Ascending aorta (tissue), 2 donors: ENCODE measurements around the gene LMOD2. TPM values are rescaled to one million over a fixed set of nuclear protein-coding genes. Genes with fewer than 3 reads are reported as not detected.

Experiments
- DNase-seq, 2 donors: peaks; one replicate each; pipeline ENCODE4 v3.0.0-alpha.2; 2019; ENCODE audit warnings: low spot score in 2 of 2
- H3K27ac ChIP-seq, 2 donors: fragments of 200-600 bp; sonication (generic); one replicate each; pipeline ENCODE4 v1.5.1; 2016 to 2017; ENCODE audit warnings: mild to moderate bottlenecking in 1 of 2
- H3K27me3 ChIP-seq: fragments of 200-600 bp; sonication (generic); one replicate; pipeline ENCODE4 v1.5.1; 2017
- H3K36me3 ChIP-seq, 2 donors: fragments of 200-600 bp; sonication (generic); one replicate each; pipeline ENCODE4 v1.5.1; 2016
- H3K4me1 ChIP-seq, 2 donors: fragments of 200-600 bp; sonication (generic); one replicate each; pipeline ENCODE4 v1.5.1; 2016 to 2017; ENCODE audit warnings: mild to moderate bottlenecking in 1 of 2
- H3K4me3 ChIP-seq, 2 donors: fragments of 200-600 bp; sonication (generic); one replicate each; pipeline ENCODE4 v1.5.1; 2016 to 2017; ENCODE audit warnings: mild to moderate bottlenecking in 1 of 2
- H3K9me3 ChIP-seq, 2 donors: fragments of 200-600 bp; sonication (generic); one replicate each; pipeline ENCODE4 v1.5.1; 2016
- intact Hi-C: fragments of 100-400 bp; cut with DNase I; formaldehyde crosslinking; loops from one replicate; pipeline ENCODE4 v1.15.1; 2023
- total RNA-seq: library from RNA; depleted of rRNA; stranded (reverse); fragments of >200 nt; gene quantifications from one replicate; pipeline ENCODE4 v1.1.0, GENCODE V29; 2016
- TF ChIP-seq, protein P1 (sequence below), 3 experiments: fragments of 200-600 bp in 2 of 3; fragments of 450-650 bp in 1 of 3; sonication (generic) in 2 of 3; IDR thresholded peaks; one replicate each; pipeline ENCODE4 v1.5.1; 2016 to 2019; ENCODE audit warnings: antibody characterized with exemption in 3 of 3, mild to moderate bottlenecking in 1 of 3, moderate library complexity in 1 of 3

Gene LMOD2
- total RNA-seq, 1 donor from 2014 or later: not detected

DNA sequence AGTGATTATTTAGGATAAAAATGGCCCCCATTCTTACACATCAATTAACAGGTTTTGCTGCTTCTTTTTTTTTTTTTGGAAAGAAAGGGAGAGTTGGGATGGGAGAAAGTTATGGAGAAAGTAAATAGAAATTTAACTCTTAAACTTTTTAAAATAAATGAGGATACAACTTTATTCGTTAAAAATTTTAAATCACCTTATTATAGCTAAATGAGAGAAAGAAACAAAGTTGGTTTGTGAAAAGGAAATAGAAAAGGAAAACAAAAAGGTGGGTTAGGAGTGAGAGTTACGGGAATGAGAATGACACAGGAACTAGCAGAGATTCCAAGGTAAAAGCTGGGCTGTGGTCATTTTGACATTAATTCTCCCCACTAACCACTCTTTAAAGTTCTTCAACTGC lies 34.9 kb downstream of the LMOD2 start:
- DNase-seq: no peak
- Histone ChIP-seq H3K9me3 (no peaks in the 10 kb centered on the region), H3K4me3 (no peak overlapping the region), H3K27me3 (no peaks in the 10 kb centered on the region), H3K36me3 (peaks cover 10 to 44% of the 10 kb centered on the region in 2 donors), H3K27ac (no peak overlapping the region), H3K4me1 (no peaks in the 10 kb centered on the region)
- TF ChIP-seq, protein P1, sequence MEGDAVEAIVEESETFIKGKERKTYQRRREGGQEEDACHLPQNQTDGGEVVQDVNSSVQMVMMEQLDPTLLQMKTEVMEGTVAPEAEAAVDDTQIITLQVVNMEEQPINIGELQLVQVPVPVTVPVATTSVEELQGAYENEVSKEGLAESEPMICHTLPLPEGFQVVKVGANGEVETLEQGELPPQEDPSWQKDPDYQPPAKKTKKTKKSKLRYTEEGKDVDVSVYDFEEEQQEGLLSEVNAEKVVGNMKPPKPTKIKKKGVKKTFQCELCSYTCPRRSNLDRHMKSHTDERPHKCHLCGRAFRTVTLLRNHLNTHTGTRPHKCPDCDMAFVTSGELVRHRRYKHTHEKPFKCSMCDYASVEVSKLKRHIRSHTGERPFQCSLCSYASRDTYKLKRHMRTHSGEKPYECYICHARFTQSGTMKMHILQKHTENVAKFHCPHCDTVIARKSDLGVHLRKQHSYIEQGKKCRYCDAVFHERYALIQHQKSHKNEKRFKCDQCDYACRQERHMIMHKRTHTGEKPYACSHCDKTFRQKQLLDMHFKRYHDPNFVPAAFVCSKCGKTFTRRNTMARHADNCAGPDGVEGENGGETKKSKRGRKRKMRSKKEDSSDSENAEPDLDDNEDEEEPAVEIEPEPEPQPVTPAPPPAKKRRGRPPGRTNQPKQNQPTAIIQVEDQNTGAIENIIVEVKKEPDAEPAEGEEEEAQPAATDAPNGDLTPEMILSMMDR (IDR thresholded peaks at IDR 0.05): no peak
- intact Hi-C loops: no loop called here

DNA sequence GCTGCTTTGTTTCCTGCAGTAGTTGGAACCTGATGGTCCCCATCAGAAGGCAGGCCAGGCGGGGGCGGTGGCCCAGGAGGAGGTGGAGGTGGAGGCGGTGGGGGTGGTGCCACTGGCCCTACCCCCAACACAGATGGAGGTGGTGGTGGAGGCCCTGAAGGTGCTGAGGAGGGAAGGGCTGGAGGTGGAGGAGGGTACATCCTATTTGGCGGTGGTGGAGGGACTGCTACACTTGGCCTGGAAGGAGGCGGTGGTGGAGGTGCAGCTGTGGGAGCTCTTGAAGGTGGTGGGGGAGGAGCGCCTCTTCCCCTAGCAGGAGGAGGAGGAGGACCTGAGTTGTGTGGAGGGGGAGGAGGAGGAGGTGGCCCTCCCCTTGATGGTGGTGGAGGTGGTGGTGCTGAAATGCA lies 36.8 kb downstream of the LMOD2 start:
- peaks cover 10 to 44% of the 10 kb centered on the region in 2 donors for H3K36me3 ChIP-seq
- no peak for DNase-seq

DNA sequence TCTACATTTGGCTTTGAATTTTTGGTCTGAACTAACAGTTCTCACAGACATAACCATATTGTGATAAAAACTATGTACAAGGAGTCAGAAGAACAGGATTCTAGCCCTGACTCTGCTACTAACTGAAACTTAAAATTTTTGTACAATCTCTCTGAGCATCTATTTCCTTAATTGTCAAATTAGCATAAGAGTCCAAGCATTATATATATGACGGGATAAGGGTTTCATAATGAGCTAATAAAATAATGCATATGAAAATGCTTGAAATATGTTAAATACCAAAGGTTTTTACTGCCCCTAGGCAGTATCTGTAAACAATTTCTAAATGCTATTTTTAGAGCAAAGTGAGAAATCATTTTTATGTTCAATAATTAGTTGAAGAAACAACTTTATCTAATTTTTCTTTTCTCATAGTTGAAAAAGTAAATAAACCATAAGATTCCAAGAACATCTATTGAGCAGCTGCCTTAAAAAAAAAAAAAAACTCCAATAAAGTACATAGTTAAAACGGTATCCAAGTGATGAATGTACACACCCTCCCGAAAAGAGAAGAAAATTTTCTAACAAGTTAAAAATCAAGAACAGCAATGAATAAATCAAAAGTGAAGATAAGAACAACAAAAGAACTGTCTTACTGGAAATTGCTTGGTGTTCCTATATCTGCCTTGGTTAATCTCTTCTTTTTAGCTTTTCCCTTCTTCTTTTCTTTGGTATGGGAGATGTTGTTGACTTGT lies 40.4 kb downstream of the LMOD2 start:
- H3K9me3 ChIP-seq: no peaks in the 10 kb centered on the region
- intact Hi-C loops: no loop called here
- H3K36me3 ChIP-seq: peaks cover 10 to 34% of the 10 kb centered on the region in 2 donors
- no peaks in the 10 kb centered on the region for H3K4me1 ChIP-seq
- DNase-seq: no peak
- no peak overlapping the region for H3K27ac ChIP-seq
- no peaks in the 10 kb centered on the region for H3K27me3 ChIP-seq
- H3K4me3 ChIP-seq: no peak overlapping the region
- TF ChIP-seq, protein P1 (IDR thresholded peaks at IDR 0.05): no peak

More for the DNA sequence above, 36.8 kb downstream of the LMOD2 start:
- intact Hi-C loops: no loop called here
- no peaks in the 10 kb centered on the region for H3K9me3 ChIP-seq
- H3K27ac ChIP-seq: no peak overlapping the region
- H3K4me1 ChIP-seq: no peaks in the 10 kb centered on the region
- no peaks in the 10 kb centered on the region for H3K27me3 ChIP-seq
- TF ChIP-seq, protein P1 (IDR thresholded peaks at IDR 0.05): no peak
- no peak overlapping the region for H3K4me3 ChIP-seq

DNA sequence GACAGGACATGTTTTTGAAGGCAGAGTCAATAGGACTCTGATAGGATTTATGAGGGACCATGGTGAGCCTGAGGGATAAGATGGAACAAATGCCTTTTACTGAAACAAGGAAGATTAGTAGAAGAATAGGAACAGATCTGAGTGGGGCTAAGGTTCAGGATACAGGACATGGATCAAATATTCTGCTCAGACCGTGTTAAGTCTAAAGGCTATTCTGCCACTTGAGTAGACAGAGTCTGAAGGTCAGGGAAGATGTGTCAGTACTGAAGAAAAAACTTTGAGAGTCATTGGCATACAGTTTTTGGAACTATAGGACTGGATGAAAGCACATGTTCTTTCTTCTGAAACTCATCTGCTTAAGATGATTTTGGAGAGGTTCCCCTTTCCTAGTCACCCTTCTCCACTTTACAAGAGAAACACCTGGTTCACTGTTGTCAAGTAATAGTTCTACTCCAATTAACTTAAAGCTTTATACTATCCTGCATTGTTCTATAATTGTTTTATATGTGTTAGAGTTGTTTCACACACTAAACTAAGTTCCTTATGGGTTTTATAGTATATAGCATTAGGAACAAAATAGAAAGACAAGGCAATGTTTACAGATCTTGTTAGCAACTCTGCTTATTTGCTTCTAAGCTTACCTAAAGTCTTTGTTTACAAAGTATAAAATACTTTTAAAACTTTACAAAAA lies 49.7 kb downstream of the LMOD2 start:
- TF ChIP-seq, protein P1 (IDR thresholded peaks at IDR 0.05): no peak
- no peaks in the 10 kb centered on the region for H3K27me3 ChIP-seq
- peaks cover 16 to 52% of the 10 kb centered on the region in 2 donors for H3K36me3 ChIP-seq
- no peak overlapping the region for H3K27ac ChIP-seq
- peaks cover 0 to 3% of the 10 kb centered on the region in 2 donors for H3K4me1 ChIP-seq
- no peak overlapping the region for H3K4me3 ChIP-seq
- no peak for DNase-seq
- no peaks in the 10 kb centered on the region for H3K9me3 ChIP-seq
- intact Hi-C loops: no loop called here

DNA sequence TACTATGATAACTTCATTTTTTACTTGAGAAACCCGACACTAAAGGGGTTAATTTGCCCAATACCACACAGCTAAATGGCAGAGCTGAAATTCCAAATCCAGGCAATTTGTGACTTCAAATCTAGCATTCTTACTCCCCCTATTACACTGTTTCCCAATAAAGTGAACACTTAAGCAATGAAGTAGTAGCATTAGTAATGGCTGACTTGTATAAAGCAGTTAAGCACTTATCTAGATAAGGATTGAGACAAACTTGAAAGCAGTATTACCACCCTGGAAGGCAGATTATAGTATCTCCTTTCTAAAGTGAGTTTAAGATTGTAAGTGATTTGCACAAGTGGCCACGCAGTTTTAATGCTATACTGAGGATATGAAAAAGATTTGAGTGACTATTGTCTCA lies 53.9 kb downstream of the LMOD2 start:
- peaks cover 16 to 36% of the 10 kb centered on the region in 2 donors for H3K36me3 ChIP-seq
- no peaks in the 10 kb centered on the region for H3K27me3 ChIP-seq
- peaks cover 0 to 18% of the 10 kb centered on the region in 2 donors for H3K4me1 ChIP-seq
- no peak overlapping the region for H3K4me3 ChIP-seq
- intact Hi-C loops: no loop called here
- H3K27ac ChIP-seq: no peak overlapping the region
- H3K9me3 ChIP-seq: no peaks in the 10 kb centered on the region
- DNase-seq: no peak
- TF ChIP-seq, protein P1 (IDR thresholded peaks at IDR 0.05): no peak
